B cell (primary cell): ENCODE measurements around the gene ASAP3. TPM values are rescaled to one million over a fixed set of nuclear protein-coding genes. Genes with fewer than 3 reads are reported as not detected.
"Not testable (repeated sequence)": the region's sequence is repeated elsewhere in the genome, so short reads cannot be mapped to it uniquely, and the experiment has no call there.

Source experiments
- ATAC-seq: fragments of 200-7000 bp; cut with Tn5 transposase; one replicate; pipeline ENCODE4 v1.10.0; 2021; ENCODE audit warnings: low read depth, mild to moderate bottlenecking, moderate number of reproducible peaks, moderate library complexity
- CTCF ChIA-PET: fragments of 350-600 bp; sonication (Branson Sonifier 250); formaldehyde crosslinking; loops from one replicate; lab custom pipeline; 2021; ENCODE audit warnings: antibody characterized with exemption, inconsistent platforms; lab: Charles Lee
- POLR2A ChIA-PET: fragments of 350-600 bp; sonication (Branson Sonifier 250); formaldehyde crosslinking; loops from one replicate; lab custom pipeline; 2021; ENCODE audit warnings: antibody characterized with exemption; lab: Charles Lee
- DNase-seq: peaks from one replicate; pipeline ENCODE4 v3.0.0; 2013
- H2AFZ ChIP-seq: 2 replicates; pipeline ENCODE4 v1.6.1; 2012; ENCODE audit warnings: mild to moderate bottlenecking, low read depth, low read length; ENCODE audit not compliant: insufficient read depth, poor library complexity, severe bottlenecking
- H3K27ac ChIP-seq, 2 donors: 1 replicate in 1 of 2; 2 replicates in 1 of 2; pipeline ENCODE4 v1.5.1; 2012 to 2013; ENCODE audit warnings: low read length in 2 of 2, mild to moderate bottlenecking in 2 of 2, moderate library complexity in 1 of 2
- H3K27me3 ChIP-seq, 4 experiments: fragments of 200-600 bp in 1 of 4; sonication (generic) in 1 of 4; replicated peaks in 1 of 4; 1 replicate in 2 of 4; 2 replicates in 2 of 4; pipeline versions ENCODE4 v1.6.1 to v1.7.0; 2013 to 2016; ENCODE audit warnings: low read length in 3 of 4, mild to moderate bottlenecking in 2 of 4, mixed read lengths in 1 of 4, moderate library complexity in 1 of 4; ENCODE audit not compliant: insufficient read depth in 4 of 4, control insufficient read depth in 3 of 4; ENCODE audit errors: control extremely low read depth in 1 of 4
- H3K36me3 ChIP-seq, 2 experiments: replicated peaks in 1 of 2; 1 replicate in 1 of 2; 2 replicates in 1 of 2; pipeline versions ENCODE4 v1.6.1 to v1.7.1; 2013; ENCODE audit warnings: low read length in 1 of 2; ENCODE audit not compliant: insufficient read depth in 2 of 2, control insufficient read depth in 1 of 2; ENCODE audit errors: control extremely low read depth in 1 of 2, extremely low read depth in 1 of 2
- H3K4me1 ChIP-seq, 2 donors: fragments of 200-600 bp in 1 of 2; sonication (generic) in 1 of 2; 1 replicate in 1 of 2; 2 replicates in 1 of 2; pipeline versions ENCODE4 v1.5.1 to v1.6.1; 2013 to 2017; ENCODE audit warnings: low read length in 2 of 2; ENCODE audit not compliant: control insufficient read depth in 2 of 2, insufficient read depth in 2 of 2
- H3K4me2 ChIP-seq: replicated peaks from 2 replicates; pipeline ENCODE3; 2012; ENCODE audit warnings: mild to moderate bottlenecking, low read depth, low read length; ENCODE audit not compliant: poor library complexity, severe bottlenecking
- H3K4me3 ChIP-seq, 5 experiments: fragments of 200-600 bp in 1 of 5; sonication (generic) in 1 of 5; 1 replicate in 3 of 5; 2 replicates in 2 of 5; pipeline versions ENCODE4 v1.5.1 to v1.7.0; 2011 to 2016; ENCODE audit warnings: low read length in 4 of 5, mild to moderate bottlenecking in 4 of 5, low read depth in 2 of 5, control low read depth in 1 of 5, moderate library complexity in 1 of 5; ENCODE audit not compliant: insufficient read depth in 1 of 5; ENCODE audit errors: control extremely low read depth in 1 of 5, extremely low read depth in 1 of 5
- H3K79me2 ChIP-seq: fragments of 200-600 bp; sonication (generic); one replicate; pipeline ENCODE4 v1.6.0; 2016; ENCODE audit warnings: low read length; ENCODE audit not compliant: control insufficient read depth, insufficient read depth
- H3K9ac ChIP-seq: fragments of 200-600 bp; sonication (generic); 2 replicates; pipeline ENCODE4 v1.6.1; 2017; ENCODE audit warnings: mild to moderate bottlenecking, low read length, moderate library complexity
- H3K9me3 ChIP-seq, 3 donors: one replicate each; pipeline versions ENCODE4 v1.6.1 to v1.7.1; 2013; ENCODE audit warnings: low read length in 2 of 3; ENCODE audit not compliant: control insufficient read depth in 2 of 3, insufficient read depth in 1 of 3; ENCODE audit errors: control extremely low read depth in 1 of 3
- H4K20me1 ChIP-seq: 2 replicates; pipeline ENCODE4 v1.6.0; 2012; ENCODE audit warnings: mild to moderate bottlenecking, low read length; ENCODE audit not compliant: insufficient read depth, control insufficient read depth, poor library complexity, severe bottlenecking
- H3K27ac Mint-ChIP-seq: one replicate; pipeline ENCODE4 v1.8.0; 2021; ENCODE audit warnings: mixed read lengths
- H3K27me3 Mint-ChIP-seq: one replicate; pipeline ENCODE4 v1.8.0; 2021; ENCODE audit warnings: mixed read lengths
- H3K4me1 Mint-ChIP-seq: one replicate; pipeline ENCODE4 v1.8.0; 2021; ENCODE audit warnings: mixed read lengths
- H3K4me3 Mint-ChIP-seq: one replicate; pipeline ENCODE4 v1.8.0; 2021; ENCODE audit warnings: mixed read lengths
- H3K9me3 Mint-ChIP-seq: one replicate; pipeline ENCODE4 v1.8.0; 2022; ENCODE audit warnings: mixed read lengths; ENCODE audit not compliant: insufficient read depth
- EZH2 ChIP-seq: IDR thresholded peaks from 2 replicates; pipeline ENCODE4 v1.6.1; 2012; ENCODE audit warnings: borderline replicate concordance, low read depth, mild to moderate bottlenecking, moderate library complexity, low read length; ENCODE audit not compliant: insufficient read depth, poor library complexity, severe bottlenecking
- WGBS: methylation state at CpG from one replicate; pipeline ENCODE4 v1.1.5; 2013; ENCODE audit warnings: missing lambda C conversion rate; ENCODE audit not compliant: insufficient coverage; 5-methylcytosine and 5-hydroxymethylcytosine counted together
- intact Hi-C: fragments of 100-400 bp; cut with micrococcal nuclease; formaldehyde crosslinking; loops from one replicate; pipeline ENCODE4 v1.10.0; 2022
- polyA plus RNA-seq: library from polyadenylated mRNA; depleted of rRNA; stranded (reverse); fragments of >200 nt; gene quantifications from 2 replicates; pipeline ENCODE4 v1.2.3, GENCODE V29; 2012
- total RNA-seq, 2 donors: library from RNA; stranded (reverse); fragments of 120-200 nt in 1 of 2; gene quantifications; 1 replicate in 1 of 2; 2 replicates in 1 of 2; pipeline versions ENCODE4 v1.2.3 to v1.2.4, GENCODE V29; 2013 to 2022
- TF ChIP-seq, protein P1 (sequence below): fragments of 200-600 bp; IDR thresholded peaks from one replicate; pipeline ENCODE4 v1.8.0; 2022; ENCODE audit warnings: antibody characterized with exemption, mild to moderate bottlenecking

The ASAP3 gene
- total and polyA plus RNA-seq, 2 donors (not counting 1 experiment from before 2014, with no cell fraction given), result 2.9 to 11.0 TPM

DNA sequence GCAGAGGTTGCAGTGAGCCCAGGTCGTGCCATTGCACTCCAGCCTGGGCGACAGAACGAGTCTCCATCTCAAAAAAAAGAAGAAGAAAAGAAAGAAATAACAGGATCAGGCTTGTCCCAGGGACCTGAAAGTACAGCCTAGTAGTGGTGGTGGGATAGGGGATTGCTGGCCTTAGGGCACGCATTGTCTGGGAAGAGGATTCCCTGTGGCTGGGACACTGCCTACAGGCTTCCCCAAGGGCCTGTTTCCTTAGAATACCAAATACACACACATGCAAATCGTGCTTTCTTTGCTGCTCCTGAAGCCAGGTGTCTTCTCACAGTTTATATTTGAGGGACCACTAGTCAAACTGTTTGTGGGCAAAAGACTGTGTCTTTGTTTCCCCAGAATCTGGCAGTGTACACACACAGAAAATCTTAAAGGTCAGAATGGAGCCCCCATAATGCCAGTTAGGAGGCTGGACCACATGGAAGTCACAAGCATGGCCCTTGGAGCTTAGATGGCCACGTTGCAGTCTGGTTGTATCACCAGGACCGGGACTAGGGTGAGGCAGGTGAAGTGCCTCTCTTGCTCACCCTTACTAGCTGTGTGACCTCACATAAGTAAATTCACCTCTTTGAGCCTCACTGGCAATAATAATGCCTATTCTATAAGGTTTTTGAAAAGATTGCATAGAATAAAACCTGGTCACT is 12.7 kb upstream of the ASAP3 start:
- Mint-ChIP-seq H3K9me3 (no peaks in the 10 kb centered on the region), H3K4me3 (no peak overlapping the region), H3K4me1 (peaks cover 17% of the 10 kb centered on the region), H3K27me3 (peaks cover 1% of the 10 kb centered on the region), H3K27ac (no peak overlapping the region)
- H3K36me3 ChIP-seq, result no peaks in the 10 kb centered on the region
- no peak overlapping the region for H3K4me2 ChIP-seq
- H3K27me3 ChIP-seq, result peaks cover 0 to 3% (median 0%) of the 10 kb centered on the region in 4 experiments
- H3K4me1 ChIP-seq, result peaks cover 3 to 13% of the 10 kb centered on the region in 2 donors
- no peaks in the 10 kb centered on the region for H4K20me1 ChIP-seq
- H3K27ac ChIP-seq, result no peak overlapping the region
- H3K79me2 ChIP-seq, result no peaks in the 10 kb centered on the region
- TF ChIP-seq, protein P1, sequence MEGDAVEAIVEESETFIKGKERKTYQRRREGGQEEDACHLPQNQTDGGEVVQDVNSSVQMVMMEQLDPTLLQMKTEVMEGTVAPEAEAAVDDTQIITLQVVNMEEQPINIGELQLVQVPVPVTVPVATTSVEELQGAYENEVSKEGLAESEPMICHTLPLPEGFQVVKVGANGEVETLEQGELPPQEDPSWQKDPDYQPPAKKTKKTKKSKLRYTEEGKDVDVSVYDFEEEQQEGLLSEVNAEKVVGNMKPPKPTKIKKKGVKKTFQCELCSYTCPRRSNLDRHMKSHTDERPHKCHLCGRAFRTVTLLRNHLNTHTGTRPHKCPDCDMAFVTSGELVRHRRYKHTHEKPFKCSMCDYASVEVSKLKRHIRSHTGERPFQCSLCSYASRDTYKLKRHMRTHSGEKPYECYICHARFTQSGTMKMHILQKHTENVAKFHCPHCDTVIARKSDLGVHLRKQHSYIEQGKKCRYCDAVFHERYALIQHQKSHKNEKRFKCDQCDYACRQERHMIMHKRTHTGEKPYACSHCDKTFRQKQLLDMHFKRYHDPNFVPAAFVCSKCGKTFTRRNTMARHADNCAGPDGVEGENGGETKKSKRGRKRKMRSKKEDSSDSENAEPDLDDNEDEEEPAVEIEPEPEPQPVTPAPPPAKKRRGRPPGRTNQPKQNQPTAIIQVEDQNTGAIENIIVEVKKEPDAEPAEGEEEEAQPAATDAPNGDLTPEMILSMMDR, result no peak
- no peak for TF ChIP-seq EZH2
- ATAC-seq (no peak), DNase-seq (no peak)
- H3K9me3 ChIP-seq, result no peaks in the 10 kb centered on the region
- intact Hi-C loops, result loop anchor here (1.0 kb wide), 3 partner anchors 12 to 141 kb away; partner anchors contain the start of gene ASAP3
- WGBS, result 76% methylated on average over 5 of the region's 7 CpGs
- H2AFZ ChIP-seq, result no peak overlapping the region
- no peak overlapping the region for H3K4me3 ChIP-seq
- POLR2A ChIA-PET, result interaction anchor here (0.5 to 4.1 kb wide), 7 partner anchors 12 to 138 kb away, joined by 3 to 40 read pairs (median 5); partner anchors contain the start of genes ASAP3 and E2F2
- CTCF ChIA-PET, result interaction anchor here (0.6 to 11.7 kb wide), 49 partner anchors 8 to 1743 kb away, joined by 3 to 446 read pairs (median 5); partner anchors contain the start of genes ASAP3, E2F2, HNRNPR and RPL11
- H3K9ac ChIP-seq, result no peak overlapping the region

DNA sequence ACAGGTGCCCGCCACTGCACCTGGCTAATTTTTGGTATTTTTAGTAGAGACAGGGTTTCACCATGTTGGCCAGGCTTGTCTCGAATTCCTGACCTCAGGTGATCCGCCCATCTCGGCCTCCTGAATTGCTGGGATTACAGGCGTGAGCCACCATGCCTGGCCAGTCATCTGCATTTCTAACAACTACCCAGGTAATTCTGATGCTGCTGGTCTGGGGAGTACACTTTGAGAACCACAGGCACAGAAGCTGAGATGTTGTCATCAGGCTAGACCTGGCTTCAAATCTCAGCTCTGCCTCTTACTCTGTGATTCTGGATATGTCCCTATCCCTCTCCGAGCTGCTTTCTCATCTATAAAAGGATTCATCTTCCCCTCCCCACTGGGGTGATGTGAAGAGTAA is 10.9 kb upstream of the ASAP3 start:
- H3K79me2 ChIP-seq, H3K4me3 Mint-ChIP-seq, POLR2A ChIA-PET, intact Hi-C loops, H3K27ac ChIP-seq, H3K4me1 Mint-ChIP-seq, DNase-seq, H3K36me3 ChIP-seq, H3K9me3 ChIP-seq, H3K9ac ChIP-seq, H3K4me3 ChIP-seq, H2AFZ ChIP-seq, H3K4me1 ChIP-seq, ATAC-seq, H3K9me3 Mint-ChIP-seq, H4K20me1 ChIP-seq, H3K4me2 ChIP-seq, H3K27ac Mint-ChIP-seq: not testable (repeated sequence)
- peaks cover 0 to 11% (median 2%) of the 10 kb centered on the region in 4 experiments for H3K27me3 ChIP-seq
- CTCF ChIA-PET, result interaction anchor here (0.6 to 11.7 kb wide), 7 partner anchors 10 to 277 kb away, joined by 3 to 446 read pairs (median 58); partner anchors contain the start of genes ASAP3 and E2F2
- peaks cover 15% of the 10 kb centered on the region for H3K27me3 Mint-ChIP-seq
- WGBS, result 88% methylated on average over 4 of the region's 6 CpGs

DNA sequence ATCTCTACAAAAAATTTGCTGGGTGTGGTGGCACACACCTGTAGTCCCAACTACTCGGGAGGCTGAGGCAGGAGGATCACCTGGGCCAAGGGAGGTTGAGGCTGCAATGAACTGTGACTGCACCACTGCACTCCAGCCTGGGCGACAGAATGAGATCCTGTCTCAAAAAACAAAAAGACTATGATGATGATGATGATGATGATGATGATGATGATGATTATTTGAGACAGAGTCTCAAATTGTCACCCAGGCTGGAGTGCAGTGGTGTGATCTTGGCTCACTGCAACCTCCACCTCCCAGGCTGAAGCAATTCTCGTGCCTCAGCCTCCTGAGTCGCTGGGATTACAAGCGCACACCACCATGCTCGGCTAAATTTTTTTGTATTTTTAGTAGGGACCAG is 8.8 kb upstream of the ASAP3 start:
- intact Hi-C loops, H3K4me3 Mint-ChIP-seq, H3K4me1 Mint-ChIP-seq, H3K9ac ChIP-seq, H3K36me3 ChIP-seq, H3K79me2 ChIP-seq, ATAC-seq, H3K9me3 ChIP-seq, H3K27ac Mint-ChIP-seq, H2AFZ ChIP-seq, H4K20me1 ChIP-seq, H3K4me2 ChIP-seq, H3K9me3 Mint-ChIP-seq, H3K27ac ChIP-seq, H3K4me1 ChIP-seq, H3K4me3 ChIP-seq, DNase-seq: not testable (repeated sequence)
- CTCF ChIA-PET, result interaction anchor here (10.0 to 11.7 kb wide), 2 partner anchors 36 to 49 kb away, joined by 332 to 446 read pairs; partner anchors contain the start of gene E2F2
- peaks cover 0 to 11% (median 7%) of the 10 kb centered on the region in 4 experiments for H3K27me3 ChIP-seq
- WGBS, result 100% methylated on average over 1 of the region's 6 CpGs
- H3K27me3 Mint-ChIP-seq, result peaks cover 26% of the 10 kb centered on the region
- POLR2A ChIA-PET, result interaction anchor here (0.6 kb wide), 1 partner anchor 46 kb away, joined by 3 read pairs; no protein-coding TSS in a partner anchor
